ENCODE data around the gene ATP1A2.

The ATP1A2 gene

DNA sequence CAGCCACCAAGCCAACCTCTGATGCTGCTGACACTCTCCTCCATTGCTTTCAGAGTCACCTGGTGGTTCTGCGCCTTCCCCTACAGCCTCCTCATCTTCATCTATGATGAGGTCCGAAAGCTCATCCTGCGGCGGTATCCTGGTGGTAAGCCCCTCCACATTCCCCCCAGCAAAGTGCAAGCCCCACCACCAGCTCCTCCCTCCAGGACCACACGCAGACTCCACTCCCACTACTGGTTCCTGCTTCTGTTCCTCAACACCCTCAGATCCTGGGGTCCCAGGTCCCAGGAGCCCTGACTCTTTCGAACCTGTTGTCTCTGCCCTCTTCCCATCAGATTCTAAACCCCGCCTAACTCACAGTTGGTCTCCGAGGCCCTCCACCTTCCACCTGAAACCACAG is 24.3 kb downstream of the ATP1A2 start:
- DNase-seq (ENCODE audit: extremely low read depth in 1 of 2, low read depth in 1 of 2), result no peak

GRCh38 chr1:160143695-160144094 is 28.1 kb downstream of the ATP1A2 start:
- no peak for DNase-seq (ENCODE audit: extremely low read depth in 1 of 2, low read depth in 1 of 2)

GRCh38 chr1:160144921-160145320 is 29.4 kb downstream of the ATP1A2 start:
- no peak for DNase-seq (ENCODE audit: extremely low read depth in 1 of 2, low read depth in 1 of 2)

GRCh38 chr1:160146107-160146506 is 30.5 kb downstream of the ATP1A2 start:
- DNase-seq (ENCODE audit: extremely low read depth in 1 of 2, low read depth in 1 of 2), result no peak

- no peak for DNase-seq (ENCODE audit: extremely low read depth in 1 of 2, low read depth in 1 of 2)
Observed at GRCh38 chr1:160148121-160148520, 32.6 kb downstream of the ATP1A2 start.

GRCh38 chr1:160149233-160149632 is 33.7 kb downstream of the ATP1A2 start:
- DNase-seq (ENCODE audit: extremely low read depth in 1 of 2, low read depth in 1 of 2), result no peak

GRCh38 chr1:160149716-160150115 is 34.2 kb downstream of the ATP1A2 start:
- DNase-seq (ENCODE audit: extremely low read depth in 1 of 2, low read depth in 1 of 2), result no peak

- DNase-seq (ENCODE audit: extremely low read depth in 1 of 2, low read depth in 1 of 2), result no peak
Observed at GRCh38 chr1:160151303-160151702, 35.7 kb downstream of the ATP1A2 start, which contains the start of gene ATP1A4. ATP1A4 (plus strand) TSS chr1:160151603; CDS start chr1:160152041, 438 bp downstream.

- no peak for DNase-seq (ENCODE audit: extremely low read depth in 1 of 2, low read depth in 1 of 2)
Observed at GRCh38 chr1:160154790-160155189, 39.2 kb downstream of the ATP1A2 start.

DNA sequence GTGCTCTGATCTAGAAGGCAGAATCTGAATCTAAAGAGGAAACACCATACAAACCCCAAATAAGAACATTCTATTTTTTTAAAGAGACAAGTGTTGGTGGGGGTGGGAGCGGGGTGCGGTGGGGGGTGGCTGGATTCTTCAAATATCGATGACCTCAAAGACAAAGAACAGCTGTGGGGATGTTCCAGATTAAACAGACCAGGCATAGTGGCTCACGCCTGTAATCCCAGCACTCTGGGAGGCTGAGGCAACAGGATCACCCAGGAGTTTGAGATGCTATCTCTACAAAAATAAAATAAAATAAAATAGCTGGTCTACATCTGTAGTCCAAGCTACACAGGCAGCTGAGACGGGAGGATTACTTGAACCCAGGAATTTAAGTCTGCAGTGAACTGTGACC is 40.8 kb downstream of the ATP1A2 start:
- DNase-seq (ENCODE audit: extremely low read depth in 1 of 2, low read depth in 1 of 2), result no peak

DNA sequence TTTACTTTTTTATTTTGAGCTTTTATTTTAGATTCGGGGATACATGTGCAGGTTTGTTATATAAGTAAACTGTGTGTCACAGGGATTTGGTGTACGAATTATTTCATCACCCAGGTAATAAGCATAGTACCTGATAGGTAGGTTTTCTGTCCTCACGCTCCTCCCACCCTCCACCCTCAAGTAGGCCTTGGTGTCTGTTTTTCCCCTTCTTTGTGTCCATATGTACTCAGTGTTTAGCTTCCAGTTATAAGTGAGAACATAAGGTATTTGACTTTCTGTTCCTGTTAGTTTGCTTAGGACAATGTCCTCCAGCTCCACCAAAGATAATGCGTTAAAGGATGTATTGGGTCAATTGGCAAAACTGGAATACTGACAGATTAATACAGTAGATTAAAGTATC is 41.6 kb downstream of the ATP1A2 start:
- no peak for DNase-seq (ENCODE audit: extremely low read depth in 1 of 2, low read depth in 1 of 2)

DNA sequence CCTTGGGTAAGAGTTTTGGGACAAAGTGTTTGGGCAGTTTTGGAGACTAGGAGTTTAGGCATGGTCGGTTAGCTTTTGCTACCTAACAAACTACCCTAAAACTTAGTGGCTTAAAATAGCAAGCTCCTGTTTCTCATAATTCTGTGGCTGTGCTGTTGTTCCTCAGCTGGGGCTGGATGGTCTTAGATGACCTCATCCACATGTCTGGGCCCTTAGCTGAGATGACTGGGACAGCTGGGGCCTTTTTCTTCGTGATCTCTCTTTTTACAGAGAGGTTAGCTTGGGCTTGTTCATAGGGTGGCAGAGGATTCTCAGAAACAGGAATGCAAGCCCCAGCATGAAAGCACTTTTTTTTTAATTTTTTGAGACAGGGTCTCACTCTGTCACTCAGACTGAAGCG is 42.5 kb downstream of the ATP1A2 start:
- no peak for DNase-seq (ENCODE audit: extremely low read depth in 1 of 2, low read depth in 1 of 2)

- DNase-seq (ENCODE audit: extremely low read depth in 1 of 2, low read depth in 1 of 2), result no peak
Observed at GRCh38 chr1:160158534-160158933, 43.0 kb downstream of the ATP1A2 start.

DNA sequence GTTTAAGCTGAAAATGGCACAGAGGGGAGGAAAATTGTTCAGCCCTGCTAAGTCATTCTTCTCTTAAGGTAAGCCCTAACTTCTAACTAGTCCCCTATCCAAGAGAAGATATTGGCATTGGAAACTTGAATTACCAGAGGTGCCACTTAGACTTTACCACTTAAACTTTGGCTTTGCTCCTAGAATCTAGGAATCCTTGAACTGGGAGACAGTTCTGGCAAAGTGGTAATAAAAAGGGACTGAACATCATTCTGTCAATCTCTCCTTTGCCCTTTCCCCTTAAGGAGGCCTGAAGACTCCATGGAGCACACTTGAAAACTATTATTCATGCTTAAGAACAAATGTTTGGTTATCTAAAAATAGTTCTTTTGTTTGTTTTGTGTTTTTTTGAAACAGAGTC is 44.3 kb downstream of the ATP1A2 start:
- DNase-seq (ENCODE audit: extremely low read depth in 1 of 2, low read depth in 1 of 2), result no peak

DNA sequence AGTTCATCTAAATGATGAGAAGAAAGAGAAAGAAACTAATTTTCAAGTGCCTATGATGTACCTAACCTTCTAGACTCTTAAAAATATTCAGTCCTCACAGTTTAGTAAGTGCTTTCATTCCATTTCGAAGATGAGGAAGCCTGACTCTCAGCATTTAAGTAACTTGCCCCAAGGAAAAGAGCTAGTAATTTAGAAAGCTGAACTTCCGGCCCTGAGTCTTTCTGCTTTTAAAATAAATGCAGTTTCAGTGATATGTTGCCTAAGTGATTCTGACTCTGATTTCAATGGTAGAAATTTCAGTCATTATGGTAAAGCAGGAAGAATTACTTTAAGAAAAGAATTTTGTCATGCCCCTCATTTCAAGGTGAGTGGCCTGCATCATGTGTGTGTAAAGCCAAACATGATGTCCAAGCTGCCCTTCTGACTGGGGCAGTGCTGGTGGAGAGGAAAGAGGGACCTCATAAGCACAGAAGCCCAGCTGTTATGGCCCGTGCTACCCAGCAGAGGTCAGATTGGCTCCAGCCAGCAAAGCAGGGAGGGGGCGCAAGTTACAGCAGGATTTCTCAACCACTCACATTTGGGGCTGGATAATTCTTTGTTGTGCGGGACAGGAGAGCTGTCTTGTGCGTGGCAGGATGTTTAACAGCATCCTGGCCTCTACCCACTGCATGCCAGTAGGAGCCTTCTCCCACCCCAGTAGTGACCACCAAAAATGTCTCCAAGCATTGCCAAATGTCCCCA is 46.6 kb downstream of the ATP1A2 start:
- no peak for DNase-seq (ENCODE audit: extremely low read depth in 1 of 2, low read depth in 1 of 2)

DNA sequence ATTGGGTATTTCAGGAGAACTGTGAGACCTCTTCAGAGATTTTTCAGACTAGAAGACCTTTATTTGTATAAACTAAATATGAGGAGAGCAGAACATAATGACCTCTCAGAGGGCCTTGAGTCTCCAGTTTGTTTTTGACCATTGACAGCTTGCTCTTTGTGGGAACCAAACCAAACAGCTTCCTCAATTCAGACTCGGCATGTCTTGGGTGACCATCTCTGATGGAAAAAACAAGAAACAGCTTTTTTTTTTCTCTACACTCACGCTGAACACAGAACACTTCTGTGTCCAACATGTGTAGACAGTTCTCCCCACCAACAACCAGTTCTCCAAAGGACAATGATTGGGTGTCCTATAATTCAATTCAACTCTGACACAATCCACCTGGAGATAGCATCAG is 47.4 kb downstream of the ATP1A2 start:
- no peak for DNase-seq (ENCODE audit: extremely low read depth in 1 of 2, low read depth in 1 of 2)

GRCh38 chr1:160163615-160164014 is 48.1 kb downstream of the ATP1A2 start:
- no peak for DNase-seq (ENCODE audit: extremely low read depth in 1 of 2, low read depth in 1 of 2)

DNA sequence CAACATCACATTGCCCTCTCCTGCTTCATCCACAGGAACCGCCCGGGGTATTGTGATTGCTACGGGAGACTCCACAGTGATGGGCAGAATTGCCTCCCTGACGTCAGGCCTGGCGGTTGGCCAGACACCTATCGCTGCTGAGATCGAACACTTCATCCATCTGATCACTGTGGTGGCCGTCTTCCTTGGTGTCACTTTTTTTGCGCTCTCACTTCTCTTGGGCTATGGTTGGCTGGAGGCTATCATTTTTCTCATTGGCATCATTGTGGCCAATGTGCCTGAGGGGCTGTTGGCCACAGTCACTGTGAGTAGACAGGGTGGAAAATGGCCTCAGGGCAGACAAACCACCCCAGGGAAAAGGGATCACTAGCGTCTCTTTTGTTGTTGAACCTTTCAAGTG is 48.6 kb downstream of the ATP1A2 start:
- DNase-seq (ENCODE audit: extremely low read depth in 1 of 2, low read depth in 1 of 2), result no peak

- DNase-seq (ENCODE audit: extremely low read depth in 1 of 2, low read depth in 1 of 2), result no peak
Observed at GRCh38 chr1:160166166-160166868, 50.8 kb downstream of the ATP1A2 start.

GRCh38 chr1:160167056-160167455 is 51.5 kb downstream of the ATP1A2 start:
- no peak for DNase-seq (ENCODE audit: extremely low read depth in 1 of 2, low read depth in 1 of 2)

DNA sequence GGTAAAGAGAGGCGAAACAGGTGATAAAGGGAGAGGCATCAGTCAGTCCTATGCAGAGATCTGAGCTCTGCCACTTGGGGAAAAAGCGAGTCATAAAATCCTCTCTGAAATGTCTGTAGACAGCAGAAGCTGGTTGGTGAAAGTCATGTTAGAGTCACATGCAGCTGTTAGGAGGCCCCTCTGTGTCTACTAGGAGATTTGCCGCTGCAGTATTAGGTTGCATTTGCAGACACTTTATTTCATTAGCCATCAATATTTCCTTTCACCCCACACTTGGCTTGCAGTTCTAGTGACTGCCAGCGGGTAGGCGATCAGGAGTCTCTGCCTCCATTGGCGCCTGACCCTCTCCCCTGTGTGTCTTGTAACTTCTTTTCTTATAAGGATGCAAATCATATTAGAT is 52.0 kb downstream of the ATP1A2 start:
- DNase-seq (ENCODE audit: extremely low read depth in 1 of 2, low read depth in 1 of 2), result no peak

GRCh38 chr1:160168016-160168415 is 52.5 kb downstream of the ATP1A2 start:
- no peak for DNase-seq (ENCODE audit: extremely low read depth in 1 of 2, low read depth in 1 of 2)
